ENCODE results near the gene CCDC179. TPM values are rescaled to one million over a fixed set of nuclear protein-coding genes. Genes with fewer than 3 reads are reported as not detected.

CCDC179 gene
- total RNA-seq, 2 donors from 2014 or later = not detected

DNA sequence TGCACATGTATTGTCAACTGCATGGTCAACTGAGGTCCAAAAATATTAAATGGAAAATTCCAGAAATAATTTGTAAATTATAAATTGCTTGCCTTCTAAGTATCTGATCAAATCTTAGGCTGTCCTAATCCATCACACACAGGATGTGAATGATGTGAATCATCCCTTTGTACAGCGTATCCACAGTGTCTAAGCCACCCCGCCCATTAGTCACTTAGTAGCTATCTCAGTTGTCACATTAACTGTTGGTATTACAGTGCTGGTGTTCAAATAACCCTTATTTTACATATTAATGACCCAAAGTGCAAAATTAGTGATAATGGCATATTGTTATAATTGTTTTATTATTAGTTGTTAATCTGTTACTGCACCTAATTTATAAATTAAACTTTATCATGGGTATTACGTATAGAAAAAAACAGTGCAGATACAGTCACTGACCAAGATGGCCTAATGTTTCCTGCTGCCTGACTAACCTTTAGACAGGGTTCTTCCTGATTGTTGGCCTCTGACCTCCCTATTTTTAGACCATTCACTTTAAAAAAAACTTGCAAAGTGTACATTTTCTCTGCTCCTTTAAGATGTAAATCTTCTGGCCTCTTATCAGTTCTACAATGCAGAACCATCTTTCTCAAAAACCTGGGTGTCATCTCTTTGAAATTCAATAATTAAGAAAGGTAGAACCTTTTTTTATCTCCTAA lies 27.8 kb downstream of the CCDC179 start:
- Mint-ChIP-seq H3K27me3 (no peaks in the 10 kb centered on the region), H3K27ac (no peak overlapping the region), H3K4me1 (ENCODE audit: low read depth in 2 of 2) (peaks cover 9 to 10% of the 10 kb centered on the region in 2 donors), H3K36me3 (no peaks in the 10 kb centered on the region), H3K9me3 (no peaks in the 10 kb centered on the region), H3K4me3 (no peak overlapping the region)
- DNase-seq (ENCODE audit: low spot score) = no peak
- no peak for ATAC-seq

DNA sequence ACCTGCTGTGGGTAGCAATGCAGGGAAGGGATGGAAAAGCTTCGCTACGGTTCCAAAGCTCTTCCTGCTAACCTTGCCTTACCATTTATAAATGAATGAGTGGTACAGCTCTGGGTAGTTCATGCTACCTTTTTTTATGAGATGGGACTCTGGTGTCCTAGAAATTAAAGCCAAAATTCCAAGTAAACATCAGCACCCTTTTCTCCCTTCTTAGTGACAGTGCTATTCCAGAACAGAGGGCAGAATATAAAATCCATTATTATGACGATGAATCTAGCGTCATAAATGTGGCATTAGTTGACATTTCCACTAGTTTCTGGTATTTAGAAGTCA lies 30.2 kb downstream of the CCDC179 start:
- no peaks in the 10 kb centered on the region for H3K27me3 Mint-ChIP-seq
- no peaks in the 10 kb centered on the region for H3K36me3 Mint-ChIP-seq
- peaks cover 9 to 10% of the 10 kb centered on the region in 2 donors for H3K4me1 Mint-ChIP-seq (ENCODE audit: low read depth in 2 of 2)
- H3K9me3 Mint-ChIP-seq = no peaks in the 10 kb centered on the region
- H3K4me3 Mint-ChIP-seq = peak overlapping the region; percentile 87
- H3K27ac Mint-ChIP-seq = peak overlapping the region; percentile 64 to 78
- ATAC-seq (no peak), DNase-seq (ENCODE audit: low spot score) (no peak)

DNA sequence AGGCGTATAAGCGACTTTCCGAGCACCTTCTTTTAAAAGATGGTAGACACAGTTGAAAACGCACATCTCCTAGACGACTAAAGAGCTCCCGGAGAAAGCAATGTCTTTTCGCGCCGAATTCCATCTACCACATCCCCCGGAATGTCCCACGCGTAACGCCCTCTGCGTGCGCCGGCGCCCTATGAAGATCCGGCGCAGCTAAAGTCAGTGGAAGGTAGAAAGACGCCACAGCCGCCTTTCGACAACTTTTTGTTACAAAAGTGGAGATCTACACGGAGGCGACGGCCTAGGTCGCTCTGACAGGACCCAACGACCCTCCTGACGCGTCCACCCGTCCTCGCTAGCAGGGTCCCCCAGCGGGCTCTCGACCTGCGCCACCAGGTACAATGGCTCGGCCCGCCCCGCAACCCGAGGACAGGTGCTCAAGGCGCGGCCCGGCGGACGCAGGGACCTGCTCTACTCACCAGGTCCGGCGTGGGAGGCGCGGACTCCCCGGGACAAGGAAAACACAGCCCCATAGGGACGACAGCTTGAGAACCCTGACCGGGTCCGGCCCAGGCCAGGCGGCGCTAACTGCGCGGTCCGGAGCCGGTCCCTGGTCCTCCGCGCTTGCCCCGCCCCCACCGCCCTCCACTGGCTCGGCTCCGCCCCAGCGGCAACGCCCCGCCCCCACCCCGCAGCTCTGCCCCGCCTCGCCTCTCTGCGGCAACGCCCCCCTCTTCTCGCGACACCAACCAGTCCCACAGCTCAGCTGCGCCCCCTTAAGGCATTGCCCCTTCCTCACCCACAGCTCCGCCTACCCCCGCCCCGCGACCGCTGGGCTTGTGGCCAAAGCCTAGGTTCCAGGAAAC lies 30.8 kb downstream of the CCDC179 start, which contains the start of gene SVIP:
Gene SVIP (minus strand): TSS at position 571 of the 851 bp plus-strand sequence. CDS start 53 bp downstream, at position 518.
- Mint-ChIP-seq H3K9me3 (no peaks in the 10 kb centered on the region), H3K4me3 (peak within 1 kb of the TSS; percentile 87), H3K36me3 (no peaks in the 10 kb centered on the region), H3K4me1 (ENCODE audit: low read depth in 2 of 2) (peaks cover 9 to 10% of the 10 kb centered on the region in 2 donors), H3K27me3 (no peaks in the 10 kb centered on the region), H3K27ac (peak within 1 kb of the TSS; percentile 64 to 78)
- DNase-seq (ENCODE audit: low spot score) (peak; percentile 91), ATAC-seq (peak; percentile 97 to 98)

DNA sequence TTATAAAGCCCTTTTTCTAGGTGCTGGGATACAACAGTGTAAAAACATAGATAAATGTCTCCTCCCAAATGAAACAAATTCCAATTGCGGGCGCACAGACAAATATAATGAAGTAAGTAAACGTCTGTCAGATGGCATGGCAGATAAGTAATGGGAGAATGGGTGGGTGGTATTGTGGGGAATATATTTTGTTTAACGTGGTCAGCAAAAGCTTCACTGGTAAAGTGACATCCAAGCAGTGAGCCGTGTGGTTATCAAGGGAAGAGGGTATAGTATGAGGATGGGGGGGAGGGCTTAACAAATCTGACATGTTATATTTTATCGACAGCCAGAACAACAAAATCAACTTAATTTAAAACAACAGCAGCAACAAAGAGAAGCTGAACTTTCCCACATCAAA lies 31.9 kb downstream of the CCDC179 start:
- Mint-ChIP-seq H3K9me3 (no peaks in the 10 kb centered on the region), H3K27ac (peak overlapping the region; percentile 64 to 78), H3K4me1 (ENCODE audit: low read depth in 2 of 2) (peaks cover 9 to 10% of the 10 kb centered on the region in 2 donors), H3K4me3 (peak overlapping the region; percentile 87), H3K27me3 (no peaks in the 10 kb centered on the region), H3K36me3 (no peaks in the 10 kb centered on the region)
- ATAC-seq = no peak
- DNase-seq (ENCODE audit: low spot score) = no peak

DNA sequence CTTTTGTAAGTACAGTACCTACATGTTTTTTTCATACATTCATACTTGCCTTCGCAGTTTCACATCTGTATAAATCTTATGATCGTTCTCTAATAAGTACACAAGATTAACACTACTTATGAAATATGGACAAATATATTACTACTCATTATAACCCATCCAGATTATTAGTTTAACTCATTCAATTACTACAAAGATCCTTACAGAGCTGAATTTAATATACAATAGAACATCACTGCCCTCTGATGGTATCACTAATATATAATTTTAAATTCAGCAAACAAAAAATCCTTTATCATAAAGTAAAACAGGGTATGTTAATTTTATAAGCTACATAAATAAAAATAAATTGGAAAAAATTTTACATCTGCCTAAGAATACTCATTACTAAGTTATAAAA lies 38.1 kb downstream of the CCDC179 start:
- ATAC-seq (no peak), DNase-seq (ENCODE audit: low spot score) (no peak)
- Mint-ChIP-seq H3K4me3 (no peak overlapping the region), H3K36me3 (peaks cover 13% of the 10 kb centered on the region), H3K9me3 (no peaks in the 10 kb centered on the region), H3K4me1 (ENCODE audit: low read depth in 2 of 2) (no peaks in the 10 kb centered on the region), H3K27ac (no peak overlapping the region), H3K27me3 (no peaks in the 10 kb centered on the region)

DNA sequence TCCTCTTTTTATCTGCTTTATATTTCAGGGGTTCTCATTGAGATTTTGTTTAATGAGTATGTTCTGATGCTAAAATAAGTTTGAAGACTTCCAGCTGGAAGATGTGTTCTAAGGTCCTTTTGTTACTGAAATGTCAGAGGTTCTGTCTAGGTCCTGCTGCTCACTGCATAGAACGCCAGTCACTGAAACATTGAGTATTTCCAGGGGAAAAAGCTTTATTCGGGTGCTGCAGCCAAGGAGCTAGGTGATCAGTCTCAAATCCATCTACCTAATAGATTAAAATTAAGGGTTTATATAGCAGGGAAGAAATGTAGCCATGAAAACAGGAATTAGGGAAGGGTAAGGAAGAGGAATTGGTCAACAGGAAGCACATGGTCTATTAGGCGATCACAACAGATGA lies 50.4 kb downstream of the CCDC179 start:
- H3K4me1 Mint-ChIP-seq (ENCODE audit: low read depth in 2 of 2) = no peaks in the 10 kb centered on the region
- no peak for DNase-seq (ENCODE audit: low spot score)
- no peak overlapping the region for H3K4me3 Mint-ChIP-seq
- no peak overlapping the region for H3K27ac Mint-ChIP-seq
- ATAC-seq = no peak
- H3K27me3 Mint-ChIP-seq = peaks cover 0 to 7% of the 10 kb centered on the region in 2 donors
- peaks cover 4% of the 10 kb centered on the region for H3K36me3 Mint-ChIP-seq
- peaks cover 6% of the 10 kb centered on the region for H3K9me3 Mint-ChIP-seq

DNA sequence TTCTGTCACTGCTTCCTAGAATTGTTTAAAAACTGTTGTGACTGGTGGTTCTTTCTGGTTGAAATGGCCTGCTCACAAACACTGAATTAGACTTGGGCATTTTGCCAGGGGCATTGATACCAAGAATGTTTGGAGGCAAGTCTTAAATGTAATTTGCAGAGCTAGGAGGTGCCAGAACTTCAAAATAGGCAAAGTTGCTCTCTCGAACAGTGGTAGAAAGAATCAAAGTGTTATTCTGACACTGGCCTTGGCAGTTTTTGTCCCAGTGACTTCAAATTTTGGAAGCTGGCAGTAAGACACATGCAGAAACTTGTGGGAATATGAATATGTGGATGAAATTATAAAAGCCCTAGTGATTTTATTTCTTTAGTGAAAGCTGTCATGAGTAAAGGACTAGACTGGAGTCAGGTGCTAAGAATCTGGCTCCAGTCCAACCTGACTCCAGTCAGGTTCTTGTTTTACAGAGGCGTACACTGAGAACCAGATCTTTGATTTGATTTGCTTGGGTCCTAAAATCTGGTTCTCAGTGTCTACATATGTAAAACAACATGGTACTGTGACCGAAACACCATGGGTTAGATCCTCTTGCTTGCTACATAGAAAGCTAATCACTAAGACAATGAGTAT lies 51.6 kb downstream of the CCDC179 start:
- DNase-seq (ENCODE audit: low spot score) = no peak

DNA sequence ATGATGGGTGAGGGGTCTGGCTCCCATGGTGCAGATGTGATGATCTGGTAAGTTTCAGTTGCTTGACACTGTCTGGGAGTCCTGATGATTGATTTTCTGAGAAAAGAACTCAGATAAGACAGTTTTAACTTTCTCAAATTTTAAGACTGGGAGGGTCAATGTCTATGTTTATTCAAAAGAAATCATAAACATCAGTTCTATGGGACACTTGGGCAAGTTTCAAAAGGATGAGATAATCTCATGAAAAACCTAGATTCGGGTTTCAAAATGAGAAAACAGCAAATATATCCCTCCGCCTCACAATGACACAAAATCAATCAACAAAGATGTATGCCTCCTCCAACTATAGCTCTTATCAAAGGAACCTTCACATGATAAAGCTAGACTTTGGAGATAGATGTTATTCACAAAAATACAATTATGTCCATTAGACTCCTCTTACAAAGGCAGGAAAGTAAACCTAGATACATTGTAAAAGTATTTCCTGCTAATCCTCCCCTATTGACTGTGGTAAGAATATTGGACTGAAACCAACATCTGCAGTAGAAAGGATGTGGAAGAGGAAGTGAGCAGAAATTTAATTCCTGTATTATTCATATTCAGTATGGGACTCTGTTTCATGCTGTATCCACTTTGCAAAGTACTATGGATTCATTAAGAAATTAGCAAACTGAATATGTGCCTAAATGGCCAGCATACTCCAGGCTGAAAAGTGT lies 52.3 kb downstream of the CCDC179 start:
- Mint-ChIP-seq H3K4me1 (ENCODE audit: low read depth in 2 of 2) (no peaks in the 10 kb centered on the region), H3K4me3 (no peak overlapping the region), H3K9me3 (peaks cover 3% of the 10 kb centered on the region), H3K27ac (no peak overlapping the region), H3K36me3 (peaks cover 4% of the 10 kb centered on the region), H3K27me3 (peaks cover 0 to 7% of the 10 kb centered on the region in 2 donors)
- ATAC-seq (no peak), DNase-seq (ENCODE audit: low spot score) (no peak)

More for the DNA sequence above, 51.6 kb downstream of the CCDC179 start:
- no peak overlapping the region for H3K4me3 Mint-ChIP-seq
- peaks cover 0 to 7% of the 10 kb centered on the region in 2 donors for H3K27me3 Mint-ChIP-seq
- peaks cover 4% of the 10 kb centered on the region for H3K36me3 Mint-ChIP-seq
- H3K27ac Mint-ChIP-seq = no peak overlapping the region
- no peaks in the 10 kb centered on the region for H3K4me1 Mint-ChIP-seq (ENCODE audit: low read depth in 2 of 2)
- H3K9me3 Mint-ChIP-seq = peaks cover 3% of the 10 kb centered on the region
- ATAC-seq = no peak

DNA sequence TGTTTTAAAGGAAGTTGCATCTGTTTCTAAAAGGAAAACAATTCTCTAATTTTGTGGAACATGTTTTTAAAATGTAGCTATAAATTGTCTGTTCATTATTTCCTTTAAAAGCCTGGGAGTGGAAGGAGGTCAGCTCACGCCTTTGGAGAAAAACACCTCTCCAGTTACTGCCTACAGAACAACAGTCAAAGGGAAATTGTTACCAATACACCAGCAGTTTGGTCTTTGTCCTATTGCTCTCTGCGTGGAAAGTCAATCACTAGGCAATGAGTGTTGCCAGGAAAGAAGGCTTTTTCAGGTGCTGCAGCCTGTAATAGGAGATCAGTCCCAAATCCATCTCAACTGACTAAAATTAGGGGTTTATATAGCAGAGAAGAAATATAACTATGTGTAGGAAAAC lies 52.9 kb downstream of the CCDC179 start:
- no peak for ATAC-seq

DNA sequence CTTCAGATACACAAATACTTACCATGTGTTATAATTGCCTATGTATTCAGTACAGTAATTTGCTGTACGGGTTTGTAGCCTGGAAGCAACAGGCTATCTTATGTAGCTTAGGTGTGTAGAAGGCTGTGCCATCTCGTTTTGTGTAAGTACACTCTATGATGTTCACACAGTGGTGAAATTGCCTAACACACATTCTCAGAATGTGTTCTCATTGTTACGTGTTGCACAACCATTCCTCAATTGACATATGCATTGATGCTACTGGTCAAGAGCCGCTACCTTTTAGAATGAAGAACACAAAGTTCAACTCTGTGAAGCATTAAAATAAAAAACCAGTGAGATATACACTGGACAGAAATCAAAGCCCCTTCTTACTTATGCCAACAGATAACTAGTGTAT lies 57.4 kb downstream of the CCDC179 start:
- DNase-seq (ENCODE audit: low spot score) (no peak), ATAC-seq (no peak)
- Mint-ChIP-seq H3K36me3 (no peaks in the 10 kb centered on the region), H3K4me3 (no peak overlapping the region), H3K27ac (no peak overlapping the region), H3K4me1 (ENCODE audit: low read depth in 2 of 2) (no peaks in the 10 kb centered on the region), H3K9me3 (no peaks in the 10 kb centered on the region), H3K27me3 (peaks cover 10 to 15% of the 10 kb centered on the region in 2 donors)

More for the DNA sequence above, 52.9 kb downstream of the CCDC179 start:
- Mint-ChIP-seq H3K4me1 (ENCODE audit: low read depth in 2 of 2) (no peaks in the 10 kb centered on the region), H3K27ac (no peak overlapping the region), H3K9me3 (peaks cover 3% of the 10 kb centered on the region), H3K27me3 (peaks cover 0 to 7% of the 10 kb centered on the region in 2 donors), H3K4me3 (no peak overlapping the region), H3K36me3 (peaks cover 4% of the 10 kb centered on the region)
- no peak for DNase-seq (ENCODE audit: low spot score)

DNA sequence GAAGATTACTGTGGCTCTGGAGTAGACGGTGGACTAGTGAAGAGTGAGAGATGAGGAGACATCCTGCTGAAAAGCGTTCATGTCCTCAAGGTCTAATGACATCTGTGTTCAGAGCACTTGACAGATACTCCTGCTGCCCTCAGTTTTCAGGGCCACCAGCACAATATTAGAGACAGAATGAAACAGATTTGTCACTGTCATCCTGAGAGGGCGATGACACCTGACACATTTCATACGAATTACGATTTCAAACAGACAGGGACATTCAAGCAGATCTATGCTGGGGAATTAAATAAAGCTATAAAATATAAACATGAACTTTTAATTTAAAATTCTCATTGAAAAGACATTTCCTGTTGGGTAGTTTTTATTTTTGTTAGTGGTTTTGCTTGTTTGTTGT lies 59.8 kb downstream of the CCDC179 start:
- H3K27me3 Mint-ChIP-seq = peaks cover 4 to 15% of the 10 kb centered on the region in 2 donors
- H3K27ac Mint-ChIP-seq = no peak overlapping the region
- no peak overlapping the region for H3K4me3 Mint-ChIP-seq
- no peak for DNase-seq (ENCODE audit: low spot score)
- no peaks in the 10 kb centered on the region for H3K9me3 Mint-ChIP-seq
- H3K4me1 Mint-ChIP-seq (ENCODE audit: low read depth in 2 of 2) = no peaks in the 10 kb centered on the region
- no peak for ATAC-seq
- H3K36me3 Mint-ChIP-seq = no peaks in the 10 kb centered on the region

DNA sequence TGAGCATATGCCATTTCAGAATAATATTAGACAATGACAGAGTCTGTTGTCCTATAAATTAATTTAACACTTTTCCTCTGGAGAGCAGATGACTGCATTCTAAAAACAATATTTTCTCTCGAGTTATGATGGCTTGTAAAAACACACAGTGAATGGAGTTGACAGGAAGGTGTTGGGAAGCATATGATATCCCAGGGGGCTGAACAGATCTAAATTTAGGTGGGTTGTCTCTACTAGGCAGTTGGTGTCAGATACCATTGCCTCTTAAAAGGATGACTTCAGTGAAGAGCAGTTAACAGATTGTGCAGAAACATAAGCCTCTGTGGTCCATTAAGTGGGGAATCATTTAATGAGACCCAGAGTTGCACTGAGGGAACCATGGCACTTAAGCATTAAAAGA lies 61.4 kb downstream of the CCDC179 start:
- H3K36me3 Mint-ChIP-seq = no peaks in the 10 kb centered on the region
- H3K27me3 Mint-ChIP-seq = peaks cover 15% of the 10 kb centered on the region in 2 donors
- H3K4me3 Mint-ChIP-seq = no peak overlapping the region
- no peaks in the 10 kb centered on the region for H3K9me3 Mint-ChIP-seq
- no peak for ATAC-seq
- no peak for DNase-seq (ENCODE audit: low spot score)
- no peaks in the 10 kb centered on the region for H3K4me1 Mint-ChIP-seq (ENCODE audit: low read depth in 2 of 2)
- no peak overlapping the region for H3K27ac Mint-ChIP-seq

DNA sequence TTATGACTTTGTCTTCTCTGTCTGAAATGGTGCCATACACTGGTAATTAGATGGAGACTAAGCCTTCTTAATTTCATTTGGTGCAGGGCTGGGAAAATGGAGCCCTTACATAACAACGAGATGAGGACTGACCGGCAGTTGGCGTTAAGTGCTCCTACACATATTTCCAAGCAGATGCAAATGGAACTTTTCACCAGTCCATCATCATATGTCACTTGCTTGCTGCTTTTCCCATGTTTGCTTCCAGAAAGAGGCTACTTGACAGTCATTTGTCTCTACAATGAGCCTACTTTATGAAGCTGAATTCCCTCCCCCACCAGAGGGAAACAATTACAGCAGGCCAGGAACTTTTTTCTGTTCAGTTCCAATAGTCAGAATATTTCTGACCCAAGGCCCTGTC lies 63.2 kb downstream of the CCDC179 start:
- Mint-ChIP-seq H3K4me1 (ENCODE audit: low read depth in 2 of 2) (no peaks in the 10 kb centered on the region), H3K27ac (no peak overlapping the region), H3K36me3 (no peaks in the 10 kb centered on the region), H3K27me3 (peaks cover 15 to 17% of the 10 kb centered on the region in 2 donors), H3K4me3 (no peak overlapping the region), H3K9me3 (no peaks in the 10 kb centered on the region)
- ATAC-seq (no peak), DNase-seq (ENCODE audit: low spot score) (no peak)

Measured in natural killer cell treated with Interleukin-12 subunit alpha and Interleukin-12 subunit beta and Interleukin-15 and Interleukin-18, amount 100 ng/mL, for 72 hours (primary cell).